Ishikawa (cell line): ENCODE results near the gene HCN2.

Experiments used
- CEBPB ChIP-seq: IDR thresholded peaks from 2 replicates; pipeline ENCODE4 v1.6.1; 2012
- CREB1 ChIP-seq: IDR thresholded peaks from 2 replicates; pipeline ENCODE4 v1.6.1; 2012; ENCODE audit warnings: low read depth
- EGR1 ChIP-seq: IDR thresholded peaks from 2 replicates; pipeline ENCODE4 v1.6.1; 2012
- EP300 ChIP-seq: IDR thresholded peaks from 2 replicates; pipeline ENCODE4 v1.6.1; 2012; ENCODE audit warnings: borderline replicate concordance
- FOXM1 ChIP-seq: IDR thresholded peaks from 2 replicates; pipeline ENCODE4 v1.6.1; 2012; ENCODE audit warnings: low read depth, borderline replicate concordance
- MAX ChIP-seq: IDR thresholded peaks from 2 replicates; pipeline ENCODE4 v1.6.1; 2012
- NFIC ChIP-seq: IDR thresholded peaks from 2 replicates; pipeline ENCODE4 v1.6.1; 2012
- RAD21 ChIP-seq: IDR thresholded peaks from 2 replicates; pipeline ENCODE4 v1.6.1; 2012; ENCODE audit warnings: low read depth
- REST ChIP-seq: IDR thresholded peaks from 2 replicates; pipeline ENCODE4 v1.6.1; 2012; ENCODE audit warnings: low read depth, mild to moderate bottlenecking
- TAF1 ChIP-seq: IDR thresholded peaks from 2 replicates; pipeline ENCODE4 v1.6.1; 2012; ENCODE audit warnings: low read depth, mild to moderate bottlenecking
- TCF12 ChIP-seq: IDR thresholded peaks from 2 replicates; pipeline ENCODE4 v1.6.1; 2012; ENCODE audit warnings: low read depth
- TEAD4 ChIP-seq: IDR thresholded peaks from 2 replicates; pipeline ENCODE4 v1.6.1; 2012
- USF1 ChIP-seq: IDR thresholded peaks from 2 replicates; pipeline ENCODE4 v1.6.1; 2012
- YY1 ChIP-seq: IDR thresholded peaks from 2 replicates; pipeline ENCODE4 v1.6.1; 2012; ENCODE audit warnings: low read depth
- ZBTB7A ChIP-seq: IDR thresholded peaks from 2 replicates; pipeline ENCODE4 v1.6.1; 2012; ENCODE audit warnings: low read depth

The HCN2 gene

GRCh38 chr19:661427-662196 lies 71.9 kb downstream of the HCN2 start:
- TF ChIP-seq FOXM1 (no peak), CEBPB (no peak), EGR1 (no peak), ZBTB7A (no peak), REST (no peak), YY1 (no peak), USF1 (no peak), MAX (no peak), TCF12 (no peak), NFIC (no peak), RAD21 (no peak), TAF1 (no peak; the same call in 1 of the 2 replicates), EP300 (no peak), CREB1 (no peak), TEAD4 (no peak)

GRCh38 chr19:662207-662961 lies 72.7 kb downstream of the HCN2 start:
- TF ChIP-seq MAX (peak; percentile 72), ZBTB7A (peak; percentile 61), RAD21 (no peak)

- peak; percentile 57; the same call in 1 of the 2 replicates for TF ChIP-seq EGR1
- TF ChIP-seq TCF12, result no peak; the same call in 1 of the 2 replicates
- TF ChIP-seq REST, result no peak
- TF ChIP-seq CREB1, result no peak
- TF ChIP-seq FOXM1, result no peak
- TF ChIP-seq TAF1, result no peak; the same call in none of the 2 replicates
- TF ChIP-seq YY1, result peak; percentile 59; the same call in 1 of the 2 replicates
- no peak for TF ChIP-seq CEBPB
- no peak for TF ChIP-seq NFIC
- TF ChIP-seq MAX, result peak; percentile 37
- TF ChIP-seq TEAD4, result no peak; the same call in 1 of the 2 replicates
These were observed 73.4 kb downstream of the HCN2 start, which contains the start of gene RNF126 for GRCh38 chr19:662962-663681. Gene RNF126, minus strand, starts transcription at chr19:663214. Its CDS starts 93 bp downstream, at chr19:663121.

- TF ChIP-seq MAX, result no peak
- TF ChIP-seq EGR1, result no peak
- no peak for TF ChIP-seq TEAD4
- TF ChIP-seq TAF1, result no peak
- no peak for TF ChIP-seq FOXM1
- TF ChIP-seq EP300, result no peak
- TF ChIP-seq YY1, result no peak
- no peak for TF ChIP-seq TCF12
- TF ChIP-seq RAD21, result no peak
- no peak for TF ChIP-seq USF1
- no peak for TF ChIP-seq REST
- TF ChIP-seq ZBTB7A, result no peak
These were observed 74.0 kb downstream of the HCN2 start for GRCh38 chr19:663682-664117.
